Stimulated activated CD8-positive, alpha-beta memory T cell treated with anti-CD3 and anti-CD28 coated beads, Interleukin-4, amount 100 ng/mL, for 4 hours (primary cell): ENCODE results near the gene TUBB2A.
A peak's percentile ranks its signal among the peaks of the same experiment; 100 is the strongest.
"Not testable (repeated sequence)": the region's sequence is repeated elsewhere in the genome, so short reads cannot be mapped to it uniquely, and the experiment has no call there.

Source experiments
- DNase-seq, 2 donors: peaks; one replicate each; pipeline ENCODE4 v3.0.0-alpha.2; 2020; ENCODE audit warnings: low read depth in 2 of 2, low spot score in 1 of 2

Gene TUBB2A

GRCh38 chr6:3181105-3181504 lies 23.8 kb upstream of the TUBB2A start:
- DNase-seq, result no peak

GRCh38 chr6:3179945-3180344 lies 22.6 kb upstream of the TUBB2A start:
- not testable (repeated sequence) for DNase-seq

GRCh38 chr6:3178666-3179065 lies 21.3 kb upstream of the TUBB2A start:
- not testable (repeated sequence) for DNase-seq

GRCh38 chr6:3176562-3177355 lies 19.4 kb upstream of the TUBB2A start:
- no peak for DNase-seq

GRCh38 chr6:3175715-3176402 lies 18.5 kb upstream of the TUBB2A start:
- no peak for DNase-seq

- DNase-seq, result not testable (repeated sequence)
Measured at GRCh38 chr6:3173636-3174089, 16.3 kb upstream of the TUBB2A start.

- DNase-seq, result not testable (repeated sequence)
Measured at GRCh38 chr6:3172789-3173188, 15.4 kb upstream of the TUBB2A start.

GRCh38 chr6:3171313-3172175 lies 14.2 kb upstream of the TUBB2A start:
- DNase-seq, result not testable (repeated sequence)

- not testable (repeated sequence) for DNase-seq
Measured at GRCh38 chr6:3170676-3171075, 13.3 kb upstream of the TUBB2A start.

- not testable (repeated sequence) for DNase-seq
Measured at GRCh38 chr6:3168046-3168445, 10.7 kb upstream of the TUBB2A start.

GRCh38 chr6:3166535-3167225 lies 9.3 kb upstream of the TUBB2A start:
- not testable (repeated sequence) for DNase-seq

- no peak for DNase-seq
Measured at GRCh38 chr6:3165631-3166534, 8.5 kb upstream of the TUBB2A start.

GRCh38 chr6:3164388-3164787 lies 7.0 kb upstream of the TUBB2A start:
- DNase-seq, result no peak

- DNase-seq, result no peak
Measured at GRCh38 chr6:3163248-3163594, 5.9 kb upstream of the TUBB2A start.

- no peak for DNase-seq
Measured at GRCh38 chr6:3162565-3163247, 5.4 kb upstream of the TUBB2A start.

- DNase-seq, result no peak
Measured at GRCh38 chr6:3162067-3162497, 4.7 kb upstream of the TUBB2A start.

GRCh38 chr6:3159805-3160781 lies 2.7 kb upstream of the TUBB2A start:
- DNase-seq, result peak; percentile 46 to 51
